Peyer's patch (tissue), 4 donors: Measurements from ENCODE around the gene C6orf52.

Experiments used
- POLR2A ChIP-seq, 2 donors: fragments of 450-650 bp; IDR thresholded peaks; one replicate each; pipeline ENCODE4 v1.5.1; 2017; ENCODE audit warnings: antibody characterized with exemption in 2 of 2, mild to moderate bottlenecking in 2 of 2, moderate library complexity in 2 of 2
- TF ChIP-seq, protein P1 (sequence below), 6 experiments: fragments of 450-650 bp in 4 of 6; fragments of 200-600 bp in 2 of 6; sonication (generic) in 1 of 6; IDR thresholded peaks; one replicate each; pipeline ENCODE4 v1.5.1; 2017 to 2019; ENCODE audit warnings: antibody characterized with exemption in 6 of 6, mild to moderate bottlenecking in 3 of 6, moderate library complexity in 1 of 6

DNA sequence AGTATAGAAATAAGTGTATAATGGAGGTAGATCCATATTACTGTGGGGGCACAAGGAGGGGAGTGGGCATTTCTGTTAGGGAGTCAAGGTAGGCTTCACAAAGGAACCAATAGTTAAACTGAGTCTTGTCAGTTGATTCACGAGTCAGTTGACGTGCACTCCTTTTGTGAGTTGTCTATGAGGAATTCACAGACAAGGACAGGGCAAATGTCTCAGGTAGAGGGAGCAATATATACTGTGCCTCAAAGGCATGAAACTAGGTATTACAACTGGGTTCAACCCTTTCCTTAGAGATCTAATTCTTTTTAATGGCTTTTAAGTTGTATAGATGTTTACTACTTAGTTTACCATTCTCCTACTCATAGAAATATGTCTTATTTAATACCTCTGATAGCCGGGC lies 39.4 kb upstream of the C6orf52 start:
- TF ChIP-seq POLR2A (IDR thresholded peaks at IDR 0.05): no peak
- TF ChIP-seq, protein P1, sequence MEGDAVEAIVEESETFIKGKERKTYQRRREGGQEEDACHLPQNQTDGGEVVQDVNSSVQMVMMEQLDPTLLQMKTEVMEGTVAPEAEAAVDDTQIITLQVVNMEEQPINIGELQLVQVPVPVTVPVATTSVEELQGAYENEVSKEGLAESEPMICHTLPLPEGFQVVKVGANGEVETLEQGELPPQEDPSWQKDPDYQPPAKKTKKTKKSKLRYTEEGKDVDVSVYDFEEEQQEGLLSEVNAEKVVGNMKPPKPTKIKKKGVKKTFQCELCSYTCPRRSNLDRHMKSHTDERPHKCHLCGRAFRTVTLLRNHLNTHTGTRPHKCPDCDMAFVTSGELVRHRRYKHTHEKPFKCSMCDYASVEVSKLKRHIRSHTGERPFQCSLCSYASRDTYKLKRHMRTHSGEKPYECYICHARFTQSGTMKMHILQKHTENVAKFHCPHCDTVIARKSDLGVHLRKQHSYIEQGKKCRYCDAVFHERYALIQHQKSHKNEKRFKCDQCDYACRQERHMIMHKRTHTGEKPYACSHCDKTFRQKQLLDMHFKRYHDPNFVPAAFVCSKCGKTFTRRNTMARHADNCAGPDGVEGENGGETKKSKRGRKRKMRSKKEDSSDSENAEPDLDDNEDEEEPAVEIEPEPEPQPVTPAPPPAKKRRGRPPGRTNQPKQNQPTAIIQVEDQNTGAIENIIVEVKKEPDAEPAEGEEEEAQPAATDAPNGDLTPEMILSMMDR (IDR thresholded peaks at IDR 0.05): no peak
